Activated naive CD4-positive, alpha-beta T cell treated with anti-CD3 and anti-CD28 coated beads, Interleukin-2, amount 50 U/mL, for 24 hours (primary cell): ENCODE measurements around the gene GRAP2.
A peak's percentile ranks its signal among the peaks of the same experiment; 100 is the strongest.
"Not testable (repeated sequence)": the region's sequence is repeated elsewhere in the genome, so short reads cannot be mapped to it uniquely, and the experiment has no call there.

Experiments
- H3K27ac Mint-ChIP-seq: one replicate; pipeline ENCODE4 v1.8.0; 2021; ENCODE audit warnings: mild to moderate bottlenecking, mixed read lengths
- H3K27me3 Mint-ChIP-seq: one replicate; pipeline ENCODE4 v1.8.0; 2021; ENCODE audit warnings: mixed read lengths
- H3K36me3 Mint-ChIP-seq: one replicate; pipeline ENCODE4 v1.8.0; 2021; ENCODE audit warnings: mixed read lengths
- H3K4me1 Mint-ChIP-seq: one replicate; pipeline ENCODE4 v1.8.0; 2021; ENCODE audit warnings: mixed read lengths
- H3K4me3 Mint-ChIP-seq: one replicate; pipeline ENCODE4 v1.8.0; 2021; ENCODE audit warnings: mild to moderate bottlenecking, mixed read lengths
- H3K9me3 Mint-ChIP-seq: one replicate; pipeline ENCODE4 v1.8.0; 2021; ENCODE audit warnings: mixed read lengths

The GRAP2 gene

GRCh38 chr22:39889924-39890323 is 11.0 kb upstream of the GRAP2 start:
- H3K27me3 Mint-ChIP-seq, H3K4me3 Mint-ChIP-seq, H3K36me3 Mint-ChIP-seq, H3K9me3 Mint-ChIP-seq, H3K27ac Mint-ChIP-seq: not testable (repeated sequence)
- peaks cover 12% of the 10 kb centered on the region for H3K4me1 Mint-ChIP-seq

GRCh38 chr22:39893526-39893925 is 7.4 kb upstream of the GRAP2 start, which contains the start of gene ENTHD1:
ENTHD1 (minus strand) TSS chr22:39893760; CDS start chr22:39887748, 6,012 bp downstream.
- no peaks in the 10 kb centered on the region for H3K9me3 Mint-ChIP-seq
- H3K36me3 Mint-ChIP-seq = no peaks in the 10 kb centered on the region
- peaks cover 12% of the 10 kb centered on the region for H3K4me1 Mint-ChIP-seq
- no peak within 1 kb of the TSS for H3K27ac Mint-ChIP-seq
- no peaks in the 10 kb centered on the region for H3K27me3 Mint-ChIP-seq
- no peak within 1 kb of the TSS for H3K4me3 Mint-ChIP-seq

- H3K4me3 Mint-ChIP-seq = no peak overlapping the region
These were observed 6.3 kb upstream of the GRAP2 start for GRCh38 chr22:39894554-39895092.

GRCh38 chr22:39895682-39896081 is 5.2 kb upstream of the GRAP2 start:
- Mint-ChIP-seq H3K27me3 (no peaks in the 10 kb centered on the region), H3K4me3 (no peak overlapping the region), H3K36me3 (no peaks in the 10 kb centered on the region), H3K4me1 (peaks cover 30% of the 10 kb centered on the region), H3K9me3 (no peaks in the 10 kb centered on the region), H3K27ac (no peak overlapping the region)

More at GRCh38 chr22:39894554-39895092, 6.3 kb upstream of the GRAP2 start:
- Mint-ChIP-seq H3K27ac (no peak overlapping the region), H3K4me1 (peaks cover 21% of the 10 kb centered on the region), H3K36me3 (no peaks in the 10 kb centered on the region), H3K9me3 (no peaks in the 10 kb centered on the region), H3K27me3 (no peaks in the 10 kb centered on the region)

GRCh38 chr22:39896313-39896996 is 4.4 kb upstream of the GRAP2 start:
- Mint-ChIP-seq H3K27me3 (no peaks in the 10 kb centered on the region), H3K36me3 (no peaks in the 10 kb centered on the region), H3K4me1 (peaks cover 34% of the 10 kb centered on the region), H3K9me3 (no peaks in the 10 kb centered on the region), H3K4me3 (no peak overlapping the region), H3K27ac (no peak overlapping the region)

- no peak overlapping the region for H3K4me3 Mint-ChIP-seq
- H3K9me3 Mint-ChIP-seq = no peaks in the 10 kb centered on the region
- no peaks in the 10 kb centered on the region for H3K27me3 Mint-ChIP-seq
- H3K36me3 Mint-ChIP-seq = no peaks in the 10 kb centered on the region
- H3K27ac Mint-ChIP-seq = no peak overlapping the region
- H3K4me1 Mint-ChIP-seq = peaks cover 28% of the 10 kb centered on the region
These were observed 3.0 kb upstream of the GRAP2 start for GRCh38 chr22:39897841-39898240.

- no peak overlapping the region for H3K4me3 Mint-ChIP-seq
- no peaks in the 10 kb centered on the region for H3K27me3 Mint-ChIP-seq
- H3K27ac Mint-ChIP-seq = peak overlapping the region; percentile 43
- H3K36me3 Mint-ChIP-seq = no peaks in the 10 kb centered on the region
- peaks cover 25% of the 10 kb centered on the region for H3K4me1 Mint-ChIP-seq
- H3K9me3 Mint-ChIP-seq = no peaks in the 10 kb centered on the region
These were observed 1.9 kb upstream of the GRAP2 start for GRCh38 chr22:39898997-39899396.

- peak overlapping the region; percentile 93 for H3K27ac Mint-ChIP-seq
- H3K36me3 Mint-ChIP-seq = peaks cover 2% of the 10 kb centered on the region
- no peaks in the 10 kb centered on the region for H3K9me3 Mint-ChIP-seq
- no peaks in the 10 kb centered on the region for H3K27me3 Mint-ChIP-seq
- peak overlapping the region; percentile 90 for H3K4me3 Mint-ChIP-seq
- peaks cover 47% of the 10 kb centered on the region for H3K4me1 Mint-ChIP-seq
These were observed 772 bp downstream of the GRAP2 start for GRCh38 chr22:39901565-39902146.

- Mint-ChIP-seq H3K4me3 (peak overlapping the region; percentile 90), H3K27ac (peak overlapping the region; percentile 98), H3K4me1 (peaks cover 64% of the 10 kb centered on the region)
- not testable (repeated sequence) for H3K36me3 Mint-ChIP-seq, H3K9me3 Mint-ChIP-seq, H3K27me3 Mint-ChIP-seq
These were observed 3.1 kb downstream of the GRAP2 start for GRCh38 chr22:39904024-39904423.

- no peaks in the 10 kb centered on the region for H3K27me3 Mint-ChIP-seq
- peak overlapping the region; percentile 90 for H3K4me3 Mint-ChIP-seq
- peak overlapping the region; percentile 98 for H3K27ac Mint-ChIP-seq
- peaks cover 5% of the 10 kb centered on the region for H3K36me3 Mint-ChIP-seq
- H3K9me3 Mint-ChIP-seq = no peaks in the 10 kb centered on the region
- H3K4me1 Mint-ChIP-seq = peaks cover 67% of the 10 kb centered on the region
These were observed 4.0 kb downstream of the GRAP2 start for GRCh38 chr22:39904862-39905261.

GRCh38 chr22:39905687-39906086 is 4.8 kb downstream of the GRAP2 start:
- Mint-ChIP-seq H3K9me3 (no peaks in the 10 kb centered on the region), H3K36me3 (peaks cover 5% of the 10 kb centered on the region), H3K4me1 (peaks cover 67% of the 10 kb centered on the region), H3K27ac (peak overlapping the region; percentile 98), H3K4me3 (peak overlapping the region; percentile 90), H3K27me3 (no peaks in the 10 kb centered on the region)

GRCh38 chr22:39906207-39906606 is 5.3 kb downstream of the GRAP2 start:
- Mint-ChIP-seq H3K27ac (peak overlapping the region; percentile 98), H3K9me3 (no peaks in the 10 kb centered on the region), H3K4me1 (peaks cover 68% of the 10 kb centered on the region), H3K4me3 (peak overlapping the region; percentile 90), H3K36me3 (peaks cover 5% of the 10 kb centered on the region), H3K27me3 (no peaks in the 10 kb centered on the region)

- Mint-ChIP-seq H3K27me3 (no peaks in the 10 kb centered on the region), H3K4me3 (peak overlapping the region; percentile 90), H3K4me1 (peaks cover 77% of the 10 kb centered on the region), H3K9me3 (no peaks in the 10 kb centered on the region), H3K36me3 (peaks cover 5% of the 10 kb centered on the region), H3K27ac (peak overlapping the region; percentile 98)
These were observed 6.2 kb downstream of the GRAP2 start for GRCh38 chr22:39907047-39907446.

- H3K4me3 Mint-ChIP-seq = peak overlapping the region; percentile 90
- peaks cover 81% of the 10 kb centered on the region for H3K4me1 Mint-ChIP-seq
- no peaks in the 10 kb centered on the region for H3K27me3 Mint-ChIP-seq
- H3K9me3 Mint-ChIP-seq = no peaks in the 10 kb centered on the region
- peaks cover 5% of the 10 kb centered on the region for H3K36me3 Mint-ChIP-seq
- H3K27ac Mint-ChIP-seq = peak overlapping the region; percentile 98
These were observed 6.8 kb downstream of the GRAP2 start for GRCh38 chr22:39907605-39908097.

GRCh38 chr22:39908136-39908535 is 7.3 kb downstream of the GRAP2 start:
- Mint-ChIP-seq H3K4me3 (peak overlapping the region; percentile 90), H3K36me3 (peaks cover 5% of the 10 kb centered on the region), H3K27ac (peak overlapping the region; percentile 98), H3K4me1 (peaks cover 84% of the 10 kb centered on the region), H3K27me3 (no peaks in the 10 kb centered on the region), H3K9me3 (no peaks in the 10 kb centered on the region)

GRCh38 chr22:39908737-39909136 is 7.9 kb downstream of the GRAP2 start:
- Mint-ChIP-seq H3K36me3 (peaks cover 5% of the 10 kb centered on the region), H3K27ac (peak overlapping the region; percentile 98), H3K4me3 (peak overlapping the region; percentile 90), H3K27me3 (no peaks in the 10 kb centered on the region), H3K4me1 (peaks cover 90% of the 10 kb centered on the region), H3K9me3 (no peaks in the 10 kb centered on the region)
